Ishikawa (cell line): ENCODE results near the gene DYRK4.

ENCODE experiments used
- CEBPB ChIP-seq: IDR thresholded peaks from 2 replicates; pipeline ENCODE4 v1.6.1; 2012
- EP300 ChIP-seq: IDR thresholded peaks from 2 replicates; pipeline ENCODE4 v1.6.1; 2012; ENCODE audit warnings: borderline replicate concordance
- FOXM1 ChIP-seq: IDR thresholded peaks from 2 replicates; pipeline ENCODE4 v1.6.1; 2012; ENCODE audit warnings: low read depth, borderline replicate concordance
- NFIC ChIP-seq: IDR thresholded peaks from 2 replicates; pipeline ENCODE4 v1.6.1; 2012
- RAD21 ChIP-seq: IDR thresholded peaks from 2 replicates; pipeline ENCODE4 v1.6.1; 2012; ENCODE audit warnings: low read depth
- TAF1 ChIP-seq: IDR thresholded peaks from 2 replicates; pipeline ENCODE4 v1.6.1; 2012; ENCODE audit warnings: low read depth, mild to moderate bottlenecking
- TCF12 ChIP-seq: IDR thresholded peaks from 2 replicates; pipeline ENCODE4 v1.6.1; 2012; ENCODE audit warnings: low read depth
- YY1 ChIP-seq: IDR thresholded peaks from 2 replicates; pipeline ENCODE4 v1.6.1; 2012; ENCODE audit warnings: low read depth
- TF ChIP-seq, protein P1 (sequence below): IDR thresholded peaks from 2 replicates; pipeline ENCODE4 v1.6.1; 2012; ENCODE audit warnings: low read depth, mild to moderate bottlenecking
- TF ChIP-seq, protein P2 (sequence below): IDR thresholded peaks from 2 replicates; pipeline ENCODE4 v1.6.1; 2012

DNA sequence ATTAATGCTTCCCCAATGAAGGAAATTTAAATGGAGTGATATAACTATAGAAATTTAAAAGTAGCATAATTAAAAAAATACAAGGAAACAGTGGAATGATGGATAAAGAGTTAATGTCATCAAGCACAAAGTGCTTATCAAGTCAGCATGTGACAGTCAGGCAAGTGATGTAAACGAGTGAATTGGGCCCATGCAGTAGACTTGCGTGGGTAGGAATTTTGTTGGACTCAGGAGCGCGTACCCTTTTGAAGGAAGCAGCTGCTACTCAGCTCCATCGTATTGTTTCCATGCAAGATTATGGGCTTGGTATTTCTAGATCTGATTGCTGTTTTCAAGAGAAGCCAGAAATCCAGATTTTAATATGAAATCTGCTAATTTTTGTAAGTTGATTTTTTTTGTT, 4.4 kb upstream of the DYRK4 start:
- no peak for TF ChIP-seq NFIC
- no peak for TF ChIP-seq EP300
- TF ChIP-seq, protein P1, sequence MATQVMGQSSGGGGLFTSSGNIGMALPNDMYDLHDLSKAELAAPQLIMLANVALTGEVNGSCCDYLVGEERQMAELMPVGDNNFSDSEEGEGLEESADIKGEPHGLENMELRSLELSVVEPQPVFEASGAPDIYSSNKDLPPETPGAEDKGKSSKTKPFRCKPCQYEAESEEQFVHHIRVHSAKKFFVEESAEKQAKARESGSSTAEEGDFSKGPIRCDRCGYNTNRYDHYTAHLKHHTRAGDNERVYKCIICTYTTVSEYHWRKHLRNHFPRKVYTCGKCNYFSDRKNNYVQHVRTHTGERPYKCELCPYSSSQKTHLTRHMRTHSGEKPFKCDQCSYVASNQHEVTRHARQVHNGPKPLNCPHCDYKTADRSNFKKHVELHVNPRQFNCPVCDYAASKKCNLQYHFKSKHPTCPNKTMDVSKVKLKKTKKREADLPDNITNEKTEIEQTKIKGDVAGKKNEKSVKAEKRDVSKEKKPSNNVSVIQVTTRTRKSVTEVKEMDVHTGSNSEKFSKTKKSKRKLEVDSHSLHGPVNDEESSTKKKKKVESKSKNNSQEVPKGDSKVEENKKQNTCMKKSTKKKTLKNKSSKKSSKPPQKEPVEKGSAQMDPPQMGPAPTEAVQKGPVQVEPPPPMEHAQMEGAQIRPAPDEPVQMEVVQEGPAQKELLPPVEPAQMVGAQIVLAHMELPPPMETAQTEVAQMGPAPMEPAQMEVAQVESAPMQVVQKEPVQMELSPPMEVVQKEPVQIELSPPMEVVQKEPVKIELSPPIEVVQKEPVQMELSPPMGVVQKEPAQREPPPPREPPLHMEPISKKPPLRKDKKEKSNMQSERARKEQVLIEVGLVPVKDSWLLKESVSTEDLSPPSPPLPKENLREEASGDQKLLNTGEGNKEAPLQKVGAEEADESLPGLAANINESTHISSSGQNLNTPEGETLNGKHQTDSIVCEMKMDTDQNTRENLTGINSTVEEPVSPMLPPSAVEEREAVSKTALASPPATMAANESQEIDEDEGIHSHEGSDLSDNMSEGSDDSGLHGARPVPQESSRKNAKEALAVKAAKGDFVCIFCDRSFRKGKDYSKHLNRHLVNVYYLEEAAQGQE, result no peak
- TF ChIP-seq FOXM1, result no peak
- TF ChIP-seq RAD21, result no peak
- no peak for TF ChIP-seq TCF12
- TF ChIP-seq, protein P2, sequence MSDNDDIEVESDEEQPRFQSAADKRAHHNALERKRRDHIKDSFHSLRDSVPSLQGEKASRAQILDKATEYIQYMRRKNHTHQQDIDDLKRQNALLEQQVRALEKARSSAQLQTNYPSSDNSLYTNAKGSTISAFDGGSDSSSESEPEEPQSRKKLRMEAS, result no peak
- TF ChIP-seq YY1, result no peak
- TF ChIP-seq TAF1, result no peak
- TF ChIP-seq CEBPB, result no peak
